ENCODE measurements around the gene EOLA1.
"Not testable (repeated sequence)": the region's sequence is repeated elsewhere in the genome, so short reads cannot be mapped to it uniquely, and the experiment has no call there.

The EOLA1 gene

DNA sequence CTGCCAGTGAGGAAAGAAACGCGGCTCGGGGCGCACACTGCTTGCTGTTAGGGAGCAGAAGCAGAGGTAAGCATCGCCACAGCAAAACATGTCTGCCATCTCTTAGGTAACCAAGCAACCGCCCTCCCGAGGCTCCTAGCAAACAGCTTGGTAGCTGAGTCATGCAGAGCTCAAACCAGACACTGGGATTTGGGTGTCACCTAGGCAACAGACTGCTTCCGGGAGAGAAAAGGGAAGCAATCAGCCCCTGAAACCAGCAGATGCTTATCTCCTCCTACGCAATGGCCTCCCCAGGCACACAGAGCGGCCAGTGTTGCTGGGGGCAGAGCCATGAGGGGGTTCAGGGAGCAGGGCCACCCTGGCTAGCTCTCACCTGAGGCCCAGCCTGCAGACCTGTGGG, 37.4 kb upstream of the EOLA1 start:
- H3K9me3 ChIP-seq (ENCODE audit: control insufficient read depth in 1 of 2, low read length in 2 of 2); H3K27ac ChIP-seq (ENCODE audit: low read length); H3K27me3 ChIP-seq (ENCODE audit: low read depth, low read length): not testable (repeated sequence)
- peak overlapping the region in 1 of 2 donors; percentile 67 for H3K4me3 ChIP-seq (ENCODE audit: low read depth in 1 of 2, low read length in 2 of 2)
- H3K4me1 ChIP-seq (ENCODE audit: control insufficient read depth in 1 of 2, insufficient read depth in 2 of 2, low read length in 2 of 2): peaks cover 0 to 10% of the 10 kb centered on the region in 2 donors
- H3K36me3 ChIP-seq (ENCODE audit: control insufficient read depth in 1 of 2, insufficient read depth in 2 of 2, low read length in 2 of 2): peaks cover 14 to 29% of the 10 kb centered on the region in 2 donors

DNA sequence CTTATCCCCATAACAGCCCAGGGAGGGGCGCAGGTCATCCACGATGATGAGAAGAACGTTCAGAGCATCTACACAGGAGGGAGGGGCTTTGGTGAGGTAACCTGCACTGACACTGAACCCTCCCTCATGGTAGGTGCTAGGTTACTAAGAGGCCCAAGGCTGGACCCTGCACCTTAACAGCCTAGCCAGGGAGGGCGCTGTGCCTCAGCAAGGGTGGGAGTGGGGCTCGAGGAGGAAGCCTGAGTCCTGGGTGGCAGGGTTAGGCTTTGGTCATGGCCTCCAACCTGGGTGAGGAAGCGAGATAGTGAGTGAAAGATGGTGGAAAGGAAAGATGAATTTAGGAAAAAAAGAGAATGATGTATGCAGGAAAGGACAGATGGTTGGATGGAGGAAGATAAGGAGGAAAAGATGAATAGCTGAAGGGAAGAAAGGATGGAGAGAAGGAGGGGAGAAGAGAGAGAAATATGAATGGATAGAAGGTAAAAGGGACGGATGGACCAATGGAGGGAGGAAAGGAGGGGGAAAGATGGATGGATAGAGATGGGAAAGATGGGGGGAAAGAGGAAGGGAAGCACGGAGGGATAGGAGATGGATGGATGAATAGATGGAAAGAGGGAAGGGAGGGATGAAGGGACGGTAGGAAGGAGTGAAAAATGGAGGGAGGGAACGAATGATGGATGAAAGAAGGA, 36.4 kb upstream of the EOLA1 start:
- Histone ChIP-seq H3K27me3 (ENCODE audit: low read depth, low read length) (no peaks in the 10 kb centered on the region), H3K4me1 (ENCODE audit: control insufficient read depth in 1 of 2, insufficient read depth in 2 of 2, low read length in 2 of 2) (peaks cover 0 to 10% of the 10 kb centered on the region in 2 donors), H3K9me3 (ENCODE audit: control insufficient read depth in 1 of 2, low read length in 2 of 2) (no peaks in the 10 kb centered on the region), H3K4me3 (ENCODE audit: low read depth in 1 of 2, low read length in 2 of 2) (peak overlapping the region; percentile 67 to 76), H3K27ac (ENCODE audit: low read length) (peak overlapping the region; percentile 80), H3K36me3 (ENCODE audit: control insufficient read depth in 1 of 2, insufficient read depth in 2 of 2, low read length in 2 of 2) (peaks cover 14 to 24% of the 10 kb centered on the region in 2 donors)

- H3K27ac ChIP-seq (ENCODE audit: low read length): peak within 1 kb of the TSS; percentile 80
- peak within 1 kb of the TSS; percentile 67 to 76 for H3K4me3 ChIP-seq (ENCODE audit: low read depth in 1 of 2, low read length in 2 of 2)
- H3K27me3 ChIP-seq (ENCODE audit: low read depth, low read length): no peaks in the 10 kb centered on the region
- peaks cover 14 to 18% of the 10 kb centered on the region in 2 donors for H3K36me3 ChIP-seq (ENCODE audit: control insufficient read depth in 1 of 2, insufficient read depth in 2 of 2, low read length in 2 of 2)
- H3K9me3 ChIP-seq (ENCODE audit: control insufficient read depth in 1 of 2, low read length in 2 of 2): no peaks in the 10 kb centered on the region
- peaks cover 0 to 10% of the 10 kb centered on the region in 2 donors for H3K4me1 ChIP-seq (ENCODE audit: control insufficient read depth in 1 of 2, insufficient read depth in 2 of 2, low read length in 2 of 2)
These were observed 35.7 kb upstream of the EOLA1 start, which contains the start of gene IDS for GRCh38 chrX:149504915-149505651. IDS (minus strand) TSS chrX:149505306; CDS start chrX:149505137, 169 bp downstream.

- H3K27me3 ChIP-seq (ENCODE audit: low read depth, low read length): no peaks in the 10 kb centered on the region
- no peak overlapping the region for H3K27ac ChIP-seq (ENCODE audit: low read length)
- peak overlapping the region in 1 of 2 donors; percentile 67 for H3K4me3 ChIP-seq (ENCODE audit: low read depth in 1 of 2, low read length in 2 of 2)
- H3K4me1 ChIP-seq (ENCODE audit: control insufficient read depth in 1 of 2, insufficient read depth in 2 of 2, low read length in 2 of 2): peaks cover 0 to 10% of the 10 kb centered on the region in 2 donors
- no peaks in the 10 kb centered on the region for H3K9me3 ChIP-seq (ENCODE audit: control insufficient read depth in 1 of 2, low read length in 2 of 2)
- peaks cover 9 to 13% of the 10 kb centered on the region in 2 donors for H3K36me3 ChIP-seq (ENCODE audit: control insufficient read depth in 1 of 2, insufficient read depth in 2 of 2, low read length in 2 of 2)
These were observed 35.1 kb upstream of the EOLA1 start for GRCh38 chrX:149505671-149506070.

GRCh38 chrX:149506349-149506748, 34.5 kb upstream of the EOLA1 start:
- Histone ChIP-seq H3K36me3 (ENCODE audit: control insufficient read depth in 1 of 2, insufficient read depth in 2 of 2, low read length in 2 of 2) (peaks cover 3 to 6% of the 10 kb centered on the region in 2 donors), H3K27ac (ENCODE audit: low read length) (no peak overlapping the region), H3K4me3 (ENCODE audit: low read depth in 1 of 2, low read length in 2 of 2) (no peak overlapping the region), H3K4me1 (ENCODE audit: control insufficient read depth in 1 of 2, insufficient read depth in 2 of 2, low read length in 2 of 2) (peaks cover 0 to 10% of the 10 kb centered on the region in 2 donors), H3K27me3 (ENCODE audit: low read depth, low read length) (no peaks in the 10 kb centered on the region), H3K9me3 (ENCODE audit: control insufficient read depth in 1 of 2, low read length in 2 of 2) (no peaks in the 10 kb centered on the region)

GRCh38 chrX:149508467-149508866, 32.3 kb upstream of the EOLA1 start:
- Histone ChIP-seq H3K27ac (ENCODE audit: low read length) (no peak overlapping the region), H3K4me1 (ENCODE audit: control insufficient read depth in 1 of 2, insufficient read depth in 2 of 2, low read length in 2 of 2) (peaks cover 0 to 5% of the 10 kb centered on the region in 2 donors), H3K9me3 (ENCODE audit: control insufficient read depth in 1 of 2, low read length in 2 of 2) (no peaks in the 10 kb centered on the region), H3K4me3 (ENCODE audit: low read depth in 1 of 2, low read length in 2 of 2) (no peak overlapping the region), H3K36me3 (ENCODE audit: control insufficient read depth in 1 of 2, insufficient read depth in 2 of 2, low read length in 2 of 2) (no peaks in the 10 kb centered on the region), H3K27me3 (ENCODE audit: low read depth, low read length) (no peaks in the 10 kb centered on the region)

DNA sequence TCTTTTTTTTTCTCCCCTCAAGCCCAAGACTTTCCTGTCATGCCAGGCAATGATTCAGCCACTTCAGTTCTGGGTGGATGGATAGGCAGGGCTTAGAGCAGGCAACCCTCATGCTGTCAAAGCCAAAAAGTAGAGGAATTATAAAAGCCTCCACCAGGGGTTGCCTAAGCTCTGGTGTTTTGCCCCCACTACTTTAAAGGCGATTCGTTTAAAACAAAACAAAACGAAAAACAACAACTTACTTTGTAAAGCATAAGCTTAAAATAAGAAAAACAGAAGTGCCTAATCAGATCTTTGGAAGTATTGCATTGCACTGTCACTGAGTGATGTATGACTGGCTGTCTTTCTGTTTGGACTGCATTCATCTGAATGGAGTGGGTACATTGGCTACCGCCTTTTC, 30.4 kb upstream of the EOLA1 start:
- Histone ChIP-seq H3K9me3 (ENCODE audit: control insufficient read depth in 1 of 2, low read length in 2 of 2) (no peaks in the 10 kb centered on the region), H3K4me3 (ENCODE audit: low read depth in 1 of 2, low read length in 2 of 2) (no peak overlapping the region), H3K27me3 (ENCODE audit: low read depth, low read length) (no peaks in the 10 kb centered on the region), H3K27ac (ENCODE audit: low read length) (no peak overlapping the region), H3K36me3 (ENCODE audit: control insufficient read depth in 1 of 2, insufficient read depth in 2 of 2, low read length in 2 of 2) (no peaks in the 10 kb centered on the region), H3K4me1 (ENCODE audit: control insufficient read depth in 1 of 2, insufficient read depth in 2 of 2, low read length in 2 of 2) (no peaks in the 10 kb centered on the region)

DNA sequence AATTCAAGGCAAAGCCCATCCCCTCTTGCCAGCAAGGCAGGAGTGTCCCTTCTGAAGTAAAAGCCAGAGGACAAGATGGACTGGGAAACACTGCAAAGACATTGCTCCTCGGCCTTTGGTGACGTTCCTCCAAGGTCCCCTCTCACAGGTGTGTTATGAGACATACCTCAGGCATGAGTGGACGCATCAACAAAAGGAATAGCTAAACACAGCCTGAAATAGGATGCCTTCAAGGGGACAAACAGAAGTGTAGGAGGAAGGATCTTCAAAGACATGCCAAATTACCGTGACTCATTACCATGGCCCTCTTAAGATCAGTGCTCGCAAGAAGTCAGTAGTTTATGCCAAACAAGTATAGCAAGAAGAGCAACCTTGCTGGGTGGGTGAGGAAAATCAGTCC, 29.7 kb upstream of the EOLA1 start:
- no peaks in the 10 kb centered on the region for H3K27me3 ChIP-seq (ENCODE audit: low read depth, low read length)
- H3K36me3 ChIP-seq (ENCODE audit: control insufficient read depth in 1 of 2, insufficient read depth in 2 of 2, low read length in 2 of 2): no peaks in the 10 kb centered on the region
- H3K27ac ChIP-seq (ENCODE audit: low read length): no peak overlapping the region
- H3K4me1 ChIP-seq (ENCODE audit: control insufficient read depth in 1 of 2, insufficient read depth in 2 of 2, low read length in 2 of 2): no peaks in the 10 kb centered on the region
- H3K4me3 ChIP-seq (ENCODE audit: low read depth in 1 of 2, low read length in 2 of 2): no peak overlapping the region
- no peaks in the 10 kb centered on the region for H3K9me3 ChIP-seq (ENCODE audit: control insufficient read depth in 1 of 2, low read length in 2 of 2)

GRCh38 chrX:149512225-149512885, 28.5 kb upstream of the EOLA1 start:
- H3K27me3 ChIP-seq (ENCODE audit: low read depth, low read length): no peaks in the 10 kb centered on the region
- H3K4me3 ChIP-seq (ENCODE audit: low read depth in 1 of 2, low read length in 2 of 2): no peak overlapping the region
- H3K4me1 ChIP-seq (ENCODE audit: control insufficient read depth in 1 of 2, insufficient read depth in 2 of 2, low read length in 2 of 2): no peaks in the 10 kb centered on the region
- no peaks in the 10 kb centered on the region for H3K36me3 ChIP-seq (ENCODE audit: control insufficient read depth in 1 of 2, insufficient read depth in 2 of 2, low read length in 2 of 2)
- H3K27ac ChIP-seq (ENCODE audit: low read length): no peak overlapping the region
- no peaks in the 10 kb centered on the region for H3K9me3 ChIP-seq (ENCODE audit: control insufficient read depth in 1 of 2, low read length in 2 of 2)

- Histone ChIP-seq H3K36me3 (ENCODE audit: control insufficient read depth in 1 of 2, insufficient read depth in 2 of 2, low read length in 2 of 2) (no peaks in the 10 kb centered on the region), H3K9me3 (ENCODE audit: control insufficient read depth in 1 of 2, low read length in 2 of 2) (no peaks in the 10 kb centered on the region), H3K27ac (ENCODE audit: low read length) (no peak overlapping the region), H3K4me3 (ENCODE audit: low read depth in 1 of 2, low read length in 2 of 2) (no peak overlapping the region), H3K4me1 (ENCODE audit: control insufficient read depth in 1 of 2, insufficient read depth in 2 of 2, low read length in 2 of 2) (no peaks in the 10 kb centered on the region), H3K27me3 (ENCODE audit: low read depth, low read length) (no peaks in the 10 kb centered on the region)
These were observed 26.9 kb upstream of the EOLA1 start for GRCh38 chrX:149513825-149514428.

Measured in muscle layer of duodenum (tissue), 2 donors.